GM08714 (cell line): ENCODE data around the gene MIR17HG.

ENCODE experiments used
- H3K4me3 ChIP-seq: fragments of 200-500 bp; sonication (Bioruptor generic); 2 replicates; pipeline ENCODE4 v1.5.1; 2014; ENCODE audit warnings: mild to moderate bottlenecking, low read length, inconsistent platforms
- ZNF274 ChIP-seq: IDR thresholded peaks from 2 replicates; pipeline ENCODE4 v1.6.1; 2012; ENCODE audit warnings: mild to moderate bottlenecking, low read depth, low read length

MIR17HG gene

GRCh38 chr13:91355099-91355825 is 7.8 kb downstream of the MIR17HG start:
- H3K4me3 ChIP-seq, result no peak overlapping the region
- TF ChIP-seq ZNF274, result no peak

GRCh38 chr13:91355826-91356710 is 8.6 kb downstream of the MIR17HG start:
- H3K4me3 ChIP-seq, result no peak overlapping the region
- no peak for TF ChIP-seq ZNF274

GRCh38 chr13:91356919-91357612 is 9.6 kb downstream of the MIR17HG start:
- no peak for TF ChIP-seq ZNF274
- H3K4me3 ChIP-seq, result no peak overlapping the region

GRCh38 chr13:91357613-91358386 is 10.3 kb downstream of the MIR17HG start:
- no peak overlapping the region for H3K4me3 ChIP-seq
- no peak for TF ChIP-seq ZNF274

- no peak overlapping the region for H3K4me3 ChIP-seq
- TF ChIP-seq ZNF274, result no peak
These were observed 10.9 kb downstream of the MIR17HG start for GRCh38 chr13:91358387-91358782.

- TF ChIP-seq ZNF274, result no peak
- no peak overlapping the region for H3K4me3 ChIP-seq
These were observed 11.6 kb downstream of the MIR17HG start for GRCh38 chr13:91359111-91359510.

- no peak overlapping the region for H3K4me3 ChIP-seq
- no peak for TF ChIP-seq ZNF274
These were observed 12.1 kb downstream of the MIR17HG start for GRCh38 chr13:91359631-91360030.

- TF ChIP-seq ZNF274, result no peak
- no peak overlapping the region for H3K4me3 ChIP-seq
These were observed 12.8 kb downstream of the MIR17HG start for GRCh38 chr13:91360246-91360751.

GRCh38 chr13:91361755-91362271 is 14.3 kb downstream of the MIR17HG start:
- no peak for TF ChIP-seq ZNF274
- no peak overlapping the region for H3K4me3 ChIP-seq

GRCh38 chr13:91362908-91363307 is 15.4 kb downstream of the MIR17HG start:
- TF ChIP-seq ZNF274, result no peak

GRCh38 chr13:91368101-91368500 is 20.6 kb downstream of the MIR17HG start:
- TF ChIP-seq ZNF274, result no peak
- H3K4me3 ChIP-seq, result no peak overlapping the region

More at GRCh38 chr13:91362908-91363307, 15.4 kb downstream of the MIR17HG start:
- H3K4me3 ChIP-seq, result no peak overlapping the region

GRCh38 chr13:91368676-91369440 is 21.4 kb downstream of the MIR17HG start:
- no peak overlapping the region for H3K4me3 ChIP-seq
- TF ChIP-seq ZNF274, result no peak

- no peak overlapping the region for H3K4me3 ChIP-seq
- no peak for TF ChIP-seq ZNF274
These were observed 21.9 kb downstream of the MIR17HG start for GRCh38 chr13:91369441-91369831.
